Measurements from ENCODE around the gene LMTK3.

LMTK3 gene

GRCh38 chr19:48446579-48446978 lies 65.1 kb downstream of the LMTK3 start:
- Histone ChIP-seq H3K27me3 (replicated peaks; ENCODE audit: control insufficient read depth, insufficient read depth, low read length, poor library complexity, severe bottlenecking) (peaks cover 11% of the 10 kb centered on the region), H3K9me3 (ENCODE audit: control insufficient read depth, low read length) (no peaks in the 10 kb centered on the region), H3K4me3 (ENCODE audit: insufficient read depth, low read depth, low read length, poor library complexity, severe bottlenecking) (peak overlapping the region; percentile 80), H3K27ac (ENCODE audit: insufficient read depth, low read length, poor library complexity, severe bottlenecking) (peak overlapping the region; percentile 70), H3K36me3 (ENCODE audit: control insufficient read depth, insufficient read depth, low read length) (peaks cover 36% of the 10 kb centered on the region), H3K4me1 (ENCODE audit: control insufficient read depth, insufficient read depth, low read length, poor library complexity, severe bottlenecking) (peaks cover 21% of the 10 kb centered on the region)
- DNase-seq = no peak

DNA sequence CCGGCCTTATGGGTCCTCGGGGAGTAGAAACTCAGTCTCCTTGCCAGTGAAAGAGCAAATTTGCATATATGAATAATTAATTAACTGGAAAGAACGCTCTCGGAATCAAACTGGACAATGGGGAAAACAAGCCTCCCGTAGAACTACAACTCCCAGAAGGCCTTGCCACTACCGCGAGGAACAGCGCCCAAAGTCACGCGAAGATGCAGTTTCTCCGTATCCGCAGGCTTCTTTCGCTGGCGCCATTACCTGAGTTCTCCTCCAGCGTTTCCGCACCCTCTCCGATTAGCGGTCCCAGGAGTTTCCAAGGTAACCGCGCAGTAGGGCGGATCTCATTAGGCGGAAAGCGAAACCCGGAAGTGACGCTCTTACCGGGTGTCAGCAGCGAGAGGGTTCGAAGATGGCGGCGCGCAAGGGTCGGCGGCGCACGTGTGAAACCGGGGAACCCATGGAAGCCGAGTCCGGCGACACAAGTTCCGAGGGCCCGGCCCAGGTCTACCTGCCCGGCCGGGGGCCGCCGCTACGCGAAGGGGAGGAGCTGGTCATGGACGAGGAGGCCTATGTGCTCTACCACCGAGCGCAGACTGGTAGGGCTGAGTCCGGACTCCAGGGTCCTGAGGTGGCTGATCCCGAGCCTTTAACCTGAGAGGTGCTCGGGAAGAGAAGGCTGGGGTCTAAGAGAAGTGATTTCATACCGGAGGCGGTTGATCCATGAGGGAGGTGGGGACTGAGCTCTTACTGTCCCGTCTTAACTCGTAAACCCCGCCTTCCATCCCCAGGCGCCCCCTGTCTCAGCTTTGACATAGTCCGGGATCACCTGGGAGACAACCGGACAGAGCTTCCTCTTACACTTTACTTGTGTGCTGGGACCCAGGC lies 65.8 kb downstream of the LMTK3 start, which contains the start of gene GRWD1:
GRWD1 (plus strand) TSS at position 378 of the 876 bp plus-strand sequence; CDS start at position 401, 23 bp downstream.
- Histone ChIP-seq H3K27ac (ENCODE audit: insufficient read depth, low read length, poor library complexity, severe bottlenecking) (peak within 1 kb of the TSS; percentile 70), H3K27me3 (replicated peaks; ENCODE audit: control insufficient read depth, insufficient read depth, low read length, poor library complexity, severe bottlenecking) (peaks cover 11% of the 10 kb centered on the region), H3K36me3 (ENCODE audit: control insufficient read depth, insufficient read depth, low read length) (peaks cover 28% of the 10 kb centered on the region), H3K9me3 (ENCODE audit: control insufficient read depth, low read length) (no peaks in the 10 kb centered on the region), H3K4me1 (ENCODE audit: control insufficient read depth, insufficient read depth, low read length, poor library complexity, severe bottlenecking) (peaks cover 21% of the 10 kb centered on the region), H3K4me3 (ENCODE audit: insufficient read depth, low read depth, low read length, poor library complexity, severe bottlenecking) (peak within 1 kb of the TSS; percentile 80)
- DNase-seq = peak; percentile 90 to 95 (median 92)

- peak in 1 of 3 donors; percentile 12 for DNase-seq
- H3K27ac ChIP-seq (ENCODE audit: insufficient read depth, low read length, poor library complexity, severe bottlenecking) = peak overlapping the region; percentile 70
- H3K4me3 ChIP-seq (ENCODE audit: insufficient read depth, low read depth, low read length, poor library complexity, severe bottlenecking) = peak overlapping the region; percentile 80
- no peaks in the 10 kb centered on the region for H3K9me3 ChIP-seq (ENCODE audit: control insufficient read depth, low read length)
- H3K4me1 ChIP-seq (ENCODE audit: control insufficient read depth, insufficient read depth, low read length, poor library complexity, severe bottlenecking) = peaks cover 21% of the 10 kb centered on the region
- H3K27me3 ChIP-seq (replicated peaks; ENCODE audit: control insufficient read depth, insufficient read depth, low read length, poor library complexity, severe bottlenecking) = peaks cover 11% of the 10 kb centered on the region
- peaks cover 22% of the 10 kb centered on the region for H3K36me3 ChIP-seq (ENCODE audit: control insufficient read depth, insufficient read depth, low read length)
Observed at GRCh38 chr19:48445256-48445605, 66.4 kb downstream of the LMTK3 start.

GRCh38 chr19:48444936-48445200 lies 66.8 kb downstream of the LMTK3 start:
- H3K4me1 ChIP-seq (ENCODE audit: control insufficient read depth, insufficient read depth, low read length, poor library complexity, severe bottlenecking) = peaks cover 21% of the 10 kb centered on the region
- no peak for DNase-seq
- peaks cover 11% of the 10 kb centered on the region for H3K27me3 ChIP-seq (replicated peaks; ENCODE audit: control insufficient read depth, insufficient read depth, low read length, poor library complexity, severe bottlenecking)
- peak overlapping the region; percentile 80 for H3K4me3 ChIP-seq (ENCODE audit: insufficient read depth, low read depth, low read length, poor library complexity, severe bottlenecking)
- peaks cover 19% of the 10 kb centered on the region for H3K36me3 ChIP-seq (ENCODE audit: control insufficient read depth, insufficient read depth, low read length)
- no peak overlapping the region for H3K27ac ChIP-seq (ENCODE audit: insufficient read depth, low read length, poor library complexity, severe bottlenecking)
- no peaks in the 10 kb centered on the region for H3K9me3 ChIP-seq (ENCODE audit: control insufficient read depth, low read length)

GRCh38 chr19:48444129-48444935 lies 67.3 kb downstream of the LMTK3 start:
- Histone ChIP-seq H3K27ac (ENCODE audit: insufficient read depth, low read length, poor library complexity, severe bottlenecking) (no peak overlapping the region), H3K4me1 (ENCODE audit: control insufficient read depth, insufficient read depth, low read length, poor library complexity, severe bottlenecking) (peaks cover 21% of the 10 kb centered on the region), H3K9me3 (ENCODE audit: control insufficient read depth, low read length) (no peaks in the 10 kb centered on the region), H3K4me3 (ENCODE audit: insufficient read depth, low read depth, low read length, poor library complexity, severe bottlenecking) (peak overlapping the region; percentile 80), H3K36me3 (ENCODE audit: control insufficient read depth, insufficient read depth, low read length) (peaks cover 15% of the 10 kb centered on the region), H3K27me3 (replicated peaks; ENCODE audit: control insufficient read depth, insufficient read depth, low read length, poor library complexity, severe bottlenecking) (peaks cover 11% of the 10 kb centered on the region)
- no peak for DNase-seq

DNA sequence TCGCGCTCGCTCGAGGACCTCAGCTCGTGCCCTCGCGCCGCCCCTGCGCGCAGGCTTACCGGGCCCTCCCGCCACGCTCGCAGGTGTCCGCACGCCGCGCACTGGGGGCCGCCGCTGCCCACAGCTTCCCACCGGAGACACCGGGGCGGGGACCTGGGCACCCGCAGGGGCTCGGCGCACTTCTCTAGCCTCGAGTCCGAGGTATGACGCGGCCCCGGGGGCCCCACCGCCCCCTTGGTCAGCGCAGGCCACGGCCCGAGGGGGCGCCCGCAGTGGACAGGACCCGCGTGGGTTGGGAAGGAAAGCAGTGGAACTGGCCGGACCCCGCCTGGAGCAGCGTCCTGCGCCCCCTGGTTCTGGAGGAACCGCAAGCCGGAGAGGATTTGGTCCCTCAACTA lies 67.9 kb downstream of the LMTK3 start:
- DNase-seq = no peak
- no peak overlapping the region for H3K27ac ChIP-seq (ENCODE audit: insufficient read depth, low read length, poor library complexity, severe bottlenecking)
- peak overlapping the region; percentile 80 for H3K4me3 ChIP-seq (ENCODE audit: insufficient read depth, low read depth, low read length, poor library complexity, severe bottlenecking)
- H3K27me3 ChIP-seq (replicated peaks; ENCODE audit: control insufficient read depth, insufficient read depth, low read length, poor library complexity, severe bottlenecking) = peaks cover 11% of the 10 kb centered on the region
- H3K4me1 ChIP-seq (ENCODE audit: control insufficient read depth, insufficient read depth, low read length, poor library complexity, severe bottlenecking) = peaks cover 21% of the 10 kb centered on the region
- H3K36me3 ChIP-seq (ENCODE audit: control insufficient read depth, insufficient read depth, low read length) = peaks cover 14% of the 10 kb centered on the region
- H3K9me3 ChIP-seq (ENCODE audit: control insufficient read depth, low read length) = no peaks in the 10 kb centered on the region

DNA sequence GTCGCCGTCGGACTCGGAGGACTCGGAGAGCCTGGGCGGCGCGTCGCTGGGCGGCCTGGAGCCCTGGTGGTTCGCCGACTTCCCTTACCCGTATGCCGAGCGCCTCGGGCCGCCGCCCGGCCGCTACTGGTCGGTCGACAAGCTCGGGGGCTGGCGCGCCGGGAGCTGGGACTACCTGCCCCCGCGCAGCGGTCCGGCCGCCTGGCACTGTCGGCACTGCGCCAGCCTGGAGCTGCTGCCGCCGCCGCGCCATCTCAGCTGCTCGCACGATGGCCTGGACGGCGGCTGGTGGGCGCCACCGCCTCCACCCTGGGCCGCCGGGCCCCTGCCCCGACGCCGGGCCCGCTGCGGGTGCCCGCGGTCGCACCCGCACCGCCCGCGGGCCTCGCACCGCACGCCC lies 68.4 kb downstream of the LMTK3 start:
- H3K4me3 ChIP-seq (ENCODE audit: insufficient read depth, low read depth, low read length, poor library complexity, severe bottlenecking) = no peak overlapping the region
- peaks cover 21% of the 10 kb centered on the region for H3K4me1 ChIP-seq (ENCODE audit: control insufficient read depth, insufficient read depth, low read length, poor library complexity, severe bottlenecking)
- H3K27ac ChIP-seq (ENCODE audit: insufficient read depth, low read length, poor library complexity, severe bottlenecking) = no peak overlapping the region
- peaks cover 9% of the 10 kb centered on the region for H3K36me3 ChIP-seq (ENCODE audit: control insufficient read depth, insufficient read depth, low read length)
- no peaks in the 10 kb centered on the region for H3K9me3 ChIP-seq (ENCODE audit: control insufficient read depth, low read length)
- no peak for DNase-seq
- H3K27me3 ChIP-seq (replicated peaks; ENCODE audit: control insufficient read depth, insufficient read depth, low read length, poor library complexity, severe bottlenecking) = peaks cover 11% of the 10 kb centered on the region

DNA sequence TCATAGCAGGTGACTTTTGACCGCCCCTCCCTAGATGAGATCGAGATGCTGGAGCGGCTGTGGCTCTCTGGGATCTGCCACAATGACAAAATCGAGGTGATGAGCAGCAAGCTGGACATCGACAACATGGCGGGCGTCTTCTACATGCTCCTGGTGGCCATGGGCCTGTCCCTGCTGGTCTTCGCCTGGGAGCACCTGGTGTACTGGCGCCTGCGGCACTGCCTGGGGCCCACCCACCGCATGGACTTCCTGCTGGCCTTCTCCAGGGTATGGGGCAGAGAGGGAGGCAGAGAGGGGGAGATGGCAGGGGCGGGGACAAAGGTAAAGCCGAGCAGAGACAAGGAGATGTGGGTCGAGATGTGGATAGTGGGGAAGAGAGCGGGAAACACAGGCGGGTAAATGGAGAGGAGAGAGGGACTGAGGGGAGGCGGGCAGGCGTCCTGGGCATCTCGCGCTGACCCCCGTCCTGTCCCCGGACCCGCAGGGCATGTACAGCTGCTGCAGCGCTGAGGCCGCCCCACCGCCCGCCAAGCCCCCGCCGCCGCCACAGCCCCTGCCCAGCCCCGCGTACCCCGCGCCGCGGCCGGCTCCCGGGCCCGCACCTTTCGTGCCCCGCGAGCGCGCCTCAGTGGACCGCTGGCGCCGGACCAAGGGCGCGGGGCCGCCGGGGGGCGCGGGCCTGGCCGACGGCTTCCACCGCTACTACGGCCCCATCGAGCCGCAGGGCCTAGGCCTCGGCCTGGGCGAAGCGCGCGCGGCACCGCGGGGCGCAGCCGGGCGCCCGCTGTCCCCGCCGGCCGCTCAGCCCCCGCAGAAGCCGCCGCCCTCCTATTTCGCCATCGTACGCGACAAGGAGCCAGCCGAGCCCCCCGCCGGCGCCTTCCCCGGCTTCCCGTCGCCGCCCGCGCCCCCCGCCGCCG lies 69.3 kb downstream of the LMTK3 start:
- Histone ChIP-seq H3K4me3 (ENCODE audit: insufficient read depth, low read depth, low read length, poor library complexity, severe bottlenecking) (no peak overlapping the region), H3K4me1 (ENCODE audit: control insufficient read depth, insufficient read depth, low read length, poor library complexity, severe bottlenecking) (peaks cover 21% of the 10 kb centered on the region), H3K36me3 (ENCODE audit: control insufficient read depth, insufficient read depth, low read length) (peaks cover under 1% of the 10 kb centered on the region), H3K27ac (ENCODE audit: insufficient read depth, low read length, poor library complexity, severe bottlenecking) (no peak overlapping the region), H3K27me3 (replicated peaks; ENCODE audit: control insufficient read depth, insufficient read depth, low read length, poor library complexity, severe bottlenecking) (peaks cover 11% of the 10 kb centered on the region), H3K9me3 (ENCODE audit: control insufficient read depth, low read length) (no peaks in the 10 kb centered on the region)
- DNase-seq = no peak

DNA sequence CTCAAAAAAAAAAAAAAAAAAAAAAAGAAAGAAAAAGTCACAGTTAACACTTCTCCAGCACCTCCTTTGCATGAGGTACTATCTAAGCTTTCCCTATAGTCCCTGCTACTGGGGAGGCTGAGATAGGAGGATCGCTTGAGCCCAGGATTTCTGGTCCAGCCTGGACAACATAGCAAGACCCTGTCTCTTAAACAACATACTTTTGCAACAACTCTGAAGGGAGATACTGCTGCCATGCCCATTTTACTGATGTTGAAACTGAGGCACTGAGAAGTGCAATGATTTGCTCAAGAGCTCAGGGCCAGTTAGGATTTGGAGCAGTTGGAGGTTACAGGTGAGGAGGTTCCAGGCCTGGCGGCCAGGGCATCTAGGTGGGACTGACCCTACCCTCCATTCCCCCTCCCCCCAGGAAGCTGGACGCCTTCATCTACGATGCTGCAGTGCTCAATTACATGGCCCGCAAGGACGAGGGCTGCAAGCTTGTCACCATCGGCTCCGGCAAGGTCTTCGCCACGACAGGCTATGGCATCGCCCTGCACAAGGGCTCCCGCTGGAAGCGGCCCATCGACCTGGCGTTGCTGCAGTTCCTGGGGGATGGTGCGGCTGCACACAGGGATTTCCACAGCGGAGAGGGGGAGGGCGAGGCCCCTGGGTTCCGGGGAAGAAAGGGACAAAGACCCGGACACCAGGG lies 70.1 kb downstream of the LMTK3 start:
- no peak for DNase-seq
- Histone ChIP-seq H3K4me1 (ENCODE audit: control insufficient read depth, insufficient read depth, low read length, poor library complexity, severe bottlenecking) (peaks cover 20% of the 10 kb centered on the region), H3K4me3 (ENCODE audit: insufficient read depth, low read depth, low read length, poor library complexity, severe bottlenecking) (no peak overlapping the region), H3K27ac (ENCODE audit: insufficient read depth, low read length, poor library complexity, severe bottlenecking) (no peak overlapping the region), H3K27me3 (replicated peaks; ENCODE audit: control insufficient read depth, insufficient read depth, low read length, poor library complexity, severe bottlenecking) (peaks cover 11% of the 10 kb centered on the region), H3K36me3 (ENCODE audit: control insufficient read depth, insufficient read depth, low read length) (no peaks in the 10 kb centered on the region), H3K9me3 (ENCODE audit: control insufficient read depth, low read length) (no peaks in the 10 kb centered on the region)

Data from effector memory CD4-positive, alpha-beta T cell (primary cell).